GM12801 (cell line): Measurements from ENCODE around the gene TBC1D24.

Source experiments
- CTCF ChIP-seq: IDR thresholded peaks from one replicate; pipeline ENCODE4 v1.5.1; 2011; ENCODE audit warnings: control low read depth; ENCODE audit not compliant: insufficient read length; ENCODE audit errors: extremely low read depth

The TBC1D24 gene

DNA sequence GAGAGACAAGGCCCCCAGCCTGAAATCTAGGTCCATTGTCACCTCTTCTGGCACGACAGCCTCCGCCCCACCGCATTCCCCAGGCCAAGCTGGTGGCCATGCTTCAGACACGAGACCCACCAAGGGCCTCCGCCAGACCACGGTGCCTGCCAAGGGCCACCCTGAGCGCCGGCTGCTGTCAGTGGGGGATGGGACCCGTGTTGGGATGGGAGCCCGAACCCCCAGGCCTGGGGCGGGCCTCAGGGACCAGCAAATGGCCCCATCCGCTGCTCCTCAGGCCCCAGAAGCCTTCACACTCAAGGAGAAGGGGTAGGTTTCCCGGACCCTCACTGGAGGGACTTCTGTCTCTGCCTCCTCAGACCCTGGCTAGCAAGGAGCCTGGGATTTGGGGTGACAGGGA lies 14.0 kb upstream of the TBC1D24 start:
- TF ChIP-seq CTCF: no peak

DNA sequence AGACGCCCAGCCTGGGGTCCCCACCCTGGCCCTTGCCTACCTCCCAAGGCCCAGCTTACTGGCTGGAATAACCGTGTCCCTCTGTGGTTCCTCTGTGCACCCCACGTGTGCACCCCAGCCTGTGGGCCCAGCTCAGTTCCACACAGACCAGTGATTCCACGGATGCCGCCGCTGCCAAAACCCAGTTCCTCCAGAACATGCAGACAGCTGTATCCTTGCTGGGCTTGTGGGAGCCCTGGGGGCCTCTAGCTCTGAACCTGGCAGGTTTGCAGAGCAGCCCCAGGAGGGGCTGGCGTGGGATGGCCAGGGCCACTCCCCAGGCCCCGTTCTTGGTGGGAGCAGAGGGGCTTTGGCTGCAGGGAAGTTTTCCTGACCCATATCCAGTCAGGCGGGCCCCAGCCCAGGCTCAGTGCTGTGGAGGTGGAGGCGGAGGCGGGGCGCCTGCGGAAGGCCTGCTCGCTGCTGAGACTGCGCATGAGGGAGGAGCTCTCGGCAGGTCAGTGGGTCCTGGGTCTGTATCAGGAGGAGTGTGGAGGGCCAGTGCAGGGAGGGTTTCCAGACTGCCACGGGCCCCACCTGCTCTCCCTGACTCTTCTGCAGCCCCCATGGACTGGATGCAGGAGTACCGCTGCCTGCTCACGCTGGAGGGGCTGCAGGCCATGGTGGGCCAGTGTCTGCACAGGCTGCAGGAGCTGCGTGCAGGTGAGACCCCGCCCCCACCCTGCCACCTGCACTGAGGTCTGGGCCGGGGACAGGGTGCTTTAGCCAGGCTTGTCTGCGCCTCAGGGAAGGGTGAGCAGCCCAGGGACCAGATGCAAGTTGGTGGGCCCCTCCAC lies 12.7 kb upstream of the TBC1D24 start:
- no peak for TF ChIP-seq CTCF

GRCh38 chr16:2464333-2464732 lies 10.6 kb upstream of the TBC1D24 start:
- no peak for TF ChIP-seq CTCF

- no peak for TF ChIP-seq CTCF
These were observed 9.1 kb upstream of the TBC1D24 start for GRCh38 chr16:2465653-2466415.

DNA sequence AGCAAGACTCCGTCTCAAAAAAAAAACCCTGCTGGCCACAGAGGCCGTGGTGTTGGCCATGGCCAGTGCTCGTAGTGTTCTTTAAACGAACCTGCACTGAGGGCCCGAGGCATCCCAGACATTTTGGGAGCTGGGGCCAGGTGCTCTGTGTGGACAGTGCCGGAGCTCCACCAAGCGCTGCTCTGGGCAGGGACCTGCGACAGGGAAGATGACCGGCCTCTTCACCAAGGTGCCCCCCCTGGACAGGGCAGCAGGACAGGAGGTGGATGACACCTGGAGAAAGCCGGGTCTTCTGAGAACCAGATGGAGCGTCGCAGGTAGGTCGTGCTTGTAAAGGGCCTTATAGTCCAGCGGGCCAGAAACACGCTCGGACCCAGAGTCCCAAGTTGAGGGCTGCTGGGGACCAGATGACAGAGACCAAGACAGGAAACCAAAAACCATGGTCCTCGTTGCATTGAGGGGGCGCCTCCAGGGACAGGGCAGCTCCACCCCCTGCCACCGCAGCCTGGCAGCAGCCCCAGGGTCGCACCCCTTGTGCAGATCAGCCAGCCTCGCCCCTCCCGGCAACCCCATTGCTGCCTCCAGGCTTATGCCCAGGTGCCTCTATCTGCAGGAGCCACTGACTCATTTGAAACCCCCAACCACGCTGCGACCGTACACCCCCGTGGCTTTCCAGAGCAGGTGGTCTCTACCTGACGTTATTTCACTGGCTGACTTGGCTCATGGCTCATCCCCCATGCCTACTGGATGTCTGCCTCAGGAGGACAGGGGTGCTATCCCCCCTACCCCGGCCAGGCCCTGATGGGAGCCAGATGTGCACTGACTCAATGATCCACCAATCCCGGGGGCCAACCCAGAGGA lies 8.0 kb upstream of the TBC1D24 start:
- TF ChIP-seq CTCF: no peak

- no peak for TF ChIP-seq CTCF
These were observed 7.2 kb upstream of the TBC1D24 start for GRCh38 chr16:2467528-2468232.

DNA sequence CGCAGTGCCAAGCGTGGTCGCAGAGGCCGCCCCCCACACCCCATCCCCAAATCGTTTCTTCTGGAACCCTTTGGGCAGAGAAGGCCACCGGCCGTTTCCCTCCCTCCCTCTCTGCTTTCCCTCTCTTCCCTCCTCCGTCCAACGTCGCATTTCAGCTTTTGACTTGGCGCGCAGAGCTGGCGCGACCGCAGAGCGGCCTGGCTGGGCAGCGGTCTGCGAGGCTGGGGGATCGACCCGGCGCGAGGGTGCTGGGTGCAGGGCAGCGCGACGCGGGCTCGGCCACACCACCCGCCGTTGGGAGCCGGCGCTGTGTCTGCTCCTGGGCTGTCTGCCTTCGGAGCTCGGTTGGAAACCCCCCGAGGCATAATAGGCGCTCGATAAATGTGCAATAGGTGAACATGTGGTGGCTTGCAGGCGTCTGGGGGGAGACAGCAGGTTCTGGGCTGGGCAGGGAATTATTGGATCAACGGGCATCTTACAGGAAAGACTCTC lies 6.6 kb upstream of the TBC1D24 start:
- no peak for TF ChIP-seq CTCF
